Measurements from ENCODE around the gene EEF2.

EEF2 gene

DNA sequence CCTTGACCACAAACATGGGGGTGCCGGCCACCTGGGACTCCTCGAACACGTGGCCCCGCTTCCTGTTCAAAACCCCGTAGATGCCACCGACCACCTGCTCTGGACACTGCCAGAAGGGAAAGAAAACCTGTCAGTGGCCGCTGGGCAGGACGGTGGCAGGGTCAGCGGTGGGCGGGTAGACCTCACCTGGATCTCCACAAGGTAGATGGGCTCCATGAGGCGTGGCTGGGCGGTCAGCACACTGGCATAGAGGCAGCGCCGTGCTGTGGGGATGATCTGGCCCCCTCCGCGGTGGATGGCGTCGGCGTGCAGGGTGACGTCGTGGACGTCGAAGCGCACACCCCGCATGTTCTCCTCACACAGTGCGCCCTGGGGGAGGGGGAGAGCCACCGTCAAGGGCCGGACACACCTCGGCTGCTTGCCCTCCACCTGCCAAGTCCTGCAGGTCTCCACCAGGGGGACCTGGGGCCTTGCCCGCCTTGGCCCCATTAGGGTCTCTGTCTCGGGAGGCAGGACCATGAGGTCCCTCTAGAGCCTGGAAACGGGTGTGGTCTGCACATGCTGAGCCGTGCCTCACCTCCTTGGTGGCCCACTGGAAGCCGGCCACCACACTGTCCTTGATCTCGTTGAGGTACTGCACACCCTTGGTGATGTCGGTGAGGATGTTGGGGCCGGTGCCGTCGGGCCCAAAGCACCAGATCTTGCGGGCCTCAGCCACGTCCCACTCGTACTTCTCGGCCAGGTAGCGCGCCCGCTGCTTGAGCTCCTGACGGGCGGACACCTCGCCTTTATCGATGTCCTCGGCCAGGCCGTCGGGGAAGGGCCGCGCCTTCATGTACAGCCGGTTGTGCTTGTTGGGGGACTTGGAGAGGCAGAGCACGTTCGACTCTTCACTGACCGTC is 7.8 kb downstream of the EEF2 start:
- H3K27ac ChIP-seq, result no peak overlapping the region
- TF ChIP-seq, protein P1, sequence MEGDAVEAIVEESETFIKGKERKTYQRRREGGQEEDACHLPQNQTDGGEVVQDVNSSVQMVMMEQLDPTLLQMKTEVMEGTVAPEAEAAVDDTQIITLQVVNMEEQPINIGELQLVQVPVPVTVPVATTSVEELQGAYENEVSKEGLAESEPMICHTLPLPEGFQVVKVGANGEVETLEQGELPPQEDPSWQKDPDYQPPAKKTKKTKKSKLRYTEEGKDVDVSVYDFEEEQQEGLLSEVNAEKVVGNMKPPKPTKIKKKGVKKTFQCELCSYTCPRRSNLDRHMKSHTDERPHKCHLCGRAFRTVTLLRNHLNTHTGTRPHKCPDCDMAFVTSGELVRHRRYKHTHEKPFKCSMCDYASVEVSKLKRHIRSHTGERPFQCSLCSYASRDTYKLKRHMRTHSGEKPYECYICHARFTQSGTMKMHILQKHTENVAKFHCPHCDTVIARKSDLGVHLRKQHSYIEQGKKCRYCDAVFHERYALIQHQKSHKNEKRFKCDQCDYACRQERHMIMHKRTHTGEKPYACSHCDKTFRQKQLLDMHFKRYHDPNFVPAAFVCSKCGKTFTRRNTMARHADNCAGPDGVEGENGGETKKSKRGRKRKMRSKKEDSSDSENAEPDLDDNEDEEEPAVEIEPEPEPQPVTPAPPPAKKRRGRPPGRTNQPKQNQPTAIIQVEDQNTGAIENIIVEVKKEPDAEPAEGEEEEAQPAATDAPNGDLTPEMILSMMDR (conservative IDR thresholded peaks at IDR 0.05), result no peak
- no peak for TF ChIP-seq ZFX (IDR thresholded peaks at IDR 0.05)

DNA sequence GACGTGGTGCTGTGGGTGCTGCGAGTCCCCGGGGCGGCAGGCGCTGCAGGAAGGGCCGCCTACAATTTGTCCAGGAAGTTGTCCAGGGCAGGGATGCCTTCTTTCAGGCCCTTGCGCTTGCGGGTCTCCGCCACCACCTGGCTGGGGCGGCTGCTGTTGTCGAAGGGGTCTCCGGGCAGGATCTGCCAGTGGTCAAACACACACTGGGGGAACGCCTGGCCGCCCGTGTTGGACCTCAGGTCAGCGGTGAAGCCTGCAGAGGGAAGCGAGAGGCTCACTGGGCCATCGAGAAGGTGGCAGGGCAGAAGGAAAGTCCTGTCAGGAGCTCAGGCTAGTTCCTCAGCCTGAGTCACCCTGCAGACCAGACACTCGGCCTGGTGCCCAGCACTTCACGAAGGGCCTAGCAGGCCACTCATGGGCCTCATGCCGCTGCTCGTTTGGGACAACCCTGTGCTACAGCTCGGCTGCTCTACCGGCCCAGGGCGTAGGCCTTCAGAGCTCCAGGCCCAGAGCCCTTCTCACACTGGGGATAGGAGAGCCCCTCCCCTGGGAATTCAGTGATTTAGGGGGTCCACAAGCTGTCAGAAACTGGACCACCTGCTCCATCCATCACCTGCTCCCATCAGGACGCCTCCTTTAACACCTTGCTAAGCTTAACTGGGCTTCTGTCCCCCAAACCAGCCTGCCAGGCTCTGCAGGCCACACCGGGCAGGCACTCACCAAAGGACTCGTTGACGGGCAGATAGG is 8.6 kb downstream of the EEF2 start:
- no peak overlapping the region for H3K27ac ChIP-seq
- TF ChIP-seq, protein P1 (conservative IDR thresholded peaks at IDR 0.05), result no peak
- TF ChIP-seq ZFX (IDR thresholded peaks at IDR 0.05), result no peak

DNA sequence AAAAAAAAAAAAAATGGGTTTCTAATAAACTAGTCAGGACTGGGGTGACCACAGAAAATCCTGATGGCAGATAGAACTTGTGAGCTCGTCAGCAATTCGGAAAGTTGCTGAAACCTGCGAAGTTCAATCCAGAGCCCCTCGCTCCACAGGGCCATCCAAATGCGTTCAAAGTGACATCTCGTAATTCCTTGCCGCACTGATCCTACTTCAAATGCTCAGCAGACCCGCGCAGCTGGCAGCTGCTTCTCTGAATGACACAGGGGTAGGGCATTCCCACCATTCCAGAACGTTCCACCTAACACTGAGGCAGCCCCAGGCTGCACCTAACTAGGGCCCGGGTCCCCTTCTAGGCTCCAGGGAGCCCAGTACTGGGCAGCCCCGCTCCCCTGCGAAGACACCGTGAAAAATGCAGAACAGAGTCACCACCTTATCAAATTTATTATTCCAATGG is 9.6 kb downstream of the EEF2 start:
- no peak overlapping the region for H3K27ac ChIP-seq
- TF ChIP-seq ZFX (IDR thresholded peaks at IDR 0.05), result no peak
- TF ChIP-seq, protein P1 (conservative IDR thresholded peaks at IDR 0.05), result no peak

DNA sequence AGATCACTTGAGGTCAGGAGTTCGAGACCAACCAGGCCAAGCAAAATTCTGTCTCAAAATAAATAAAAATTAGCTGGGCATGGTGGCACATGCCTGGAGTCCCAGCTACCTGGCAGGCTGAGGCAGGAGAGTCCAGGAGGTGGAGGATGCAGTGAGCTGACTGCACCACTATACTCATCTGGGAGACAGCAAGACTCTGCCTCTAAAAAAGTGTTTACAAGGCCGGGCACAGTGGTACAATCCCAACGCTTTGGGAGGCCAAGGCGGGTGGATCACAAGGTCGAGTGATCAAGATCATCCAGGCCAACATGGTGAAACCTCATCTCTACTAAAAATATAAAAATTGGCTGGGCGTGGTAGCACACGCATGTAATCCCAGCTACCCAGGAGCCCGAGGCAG is 10.1 kb downstream of the EEF2 start:
- no peak for TF ChIP-seq ZFX (IDR thresholded peaks at IDR 0.05)
- TF ChIP-seq, protein P1 (conservative IDR thresholded peaks at IDR 0.05), result no peak
- H3K27ac ChIP-seq, result no peak overlapping the region

- no peak for TF ChIP-seq ZFX (IDR thresholded peaks at IDR 0.05)
- TF ChIP-seq, protein P1 (conservative IDR thresholded peaks at IDR 0.05), result no peak
- H3K27ac ChIP-seq, result peak within 1 kb of the TSS; percentile 82
Measured at GRCh38 chr19:3970808-3971598, 14.3 kb downstream of the EEF2 start, which contains the start of gene DAPK3. Gene DAPK3 (minus strand): TSS chr19:3971099. CDS start chr19:3969735, 1,364 bp downstream.

GRCh38 chr19:3970313-3970807 is 14.9 kb downstream of the EEF2 start:
- peak overlapping the region; percentile 82 for H3K27ac ChIP-seq
- TF ChIP-seq, protein P1 (conservative IDR thresholded peaks at IDR 0.05), result no peak
- no peak for TF ChIP-seq ZFX (IDR thresholded peaks at IDR 0.05)
